Measurements from ENCODE around the gene CDC5L. TPM values are rescaled to one million over a fixed set of nuclear protein-coding genes. Genes with fewer than 3 reads are reported as not detected.

The CDC5L gene
- total and polyA plus RNA-seq, 3 donors from 2014 or later = 19.7 to 20.5 (median 20.3) TPM

GRCh38 chr6:44361947-44362346 lies 25.6 kb upstream of the CDC5L start:
- Histone ChIP-seq H3K9me3 (no peaks in the 10 kb centered on the region), H3K27me3 (no peaks in the 10 kb centered on the region), H3K27ac (no peak overlapping the region), H3K36me3 (ENCODE audit: low read depth, missing control alignments) (no peaks in the 10 kb centered on the region), H3K4me3 (no peak overlapping the region), H3K4me1 (no peaks in the 10 kb centered on the region)
- intact Hi-C loops (cut with DNase I; ENCODE audit: low total_unique reads) = no loop called here
- no peak for DNase-seq
- TF ChIP-seq, protein P1, sequence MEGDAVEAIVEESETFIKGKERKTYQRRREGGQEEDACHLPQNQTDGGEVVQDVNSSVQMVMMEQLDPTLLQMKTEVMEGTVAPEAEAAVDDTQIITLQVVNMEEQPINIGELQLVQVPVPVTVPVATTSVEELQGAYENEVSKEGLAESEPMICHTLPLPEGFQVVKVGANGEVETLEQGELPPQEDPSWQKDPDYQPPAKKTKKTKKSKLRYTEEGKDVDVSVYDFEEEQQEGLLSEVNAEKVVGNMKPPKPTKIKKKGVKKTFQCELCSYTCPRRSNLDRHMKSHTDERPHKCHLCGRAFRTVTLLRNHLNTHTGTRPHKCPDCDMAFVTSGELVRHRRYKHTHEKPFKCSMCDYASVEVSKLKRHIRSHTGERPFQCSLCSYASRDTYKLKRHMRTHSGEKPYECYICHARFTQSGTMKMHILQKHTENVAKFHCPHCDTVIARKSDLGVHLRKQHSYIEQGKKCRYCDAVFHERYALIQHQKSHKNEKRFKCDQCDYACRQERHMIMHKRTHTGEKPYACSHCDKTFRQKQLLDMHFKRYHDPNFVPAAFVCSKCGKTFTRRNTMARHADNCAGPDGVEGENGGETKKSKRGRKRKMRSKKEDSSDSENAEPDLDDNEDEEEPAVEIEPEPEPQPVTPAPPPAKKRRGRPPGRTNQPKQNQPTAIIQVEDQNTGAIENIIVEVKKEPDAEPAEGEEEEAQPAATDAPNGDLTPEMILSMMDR (IDR thresholded peaks at IDR 0.05) = no peak
- no peak for TF ChIP-seq POLR2A (IDR thresholded peaks at IDR 0.05)
- WGBS, 2 donors = 83% methylated on average over 6 of the region's 6 CpGs

GRCh38 chr6:44363377-44363926 lies 24.1 kb upstream of the CDC5L start:
- intact Hi-C loops (cut with DNase I; ENCODE audit: low total_unique reads) = no loop called here
- H3K4me3 ChIP-seq = no peak overlapping the region
- WGBS, 2 donors = 99% methylated on average over 3 of the region's 3 CpGs
- no peaks in the 10 kb centered on the region for H3K27me3 ChIP-seq
- H3K27ac ChIP-seq = no peak overlapping the region
- no peaks in the 10 kb centered on the region for H3K36me3 ChIP-seq (ENCODE audit: low read depth, missing control alignments)
- H3K9me3 ChIP-seq = no peaks in the 10 kb centered on the region
- no peak for DNase-seq
- no peaks in the 10 kb centered on the region for H3K4me1 ChIP-seq
- TF ChIP-seq, protein P1 (IDR thresholded peaks at IDR 0.05) = no peak
- TF ChIP-seq POLR2A (IDR thresholded peaks at IDR 0.05) = no peak

DNA sequence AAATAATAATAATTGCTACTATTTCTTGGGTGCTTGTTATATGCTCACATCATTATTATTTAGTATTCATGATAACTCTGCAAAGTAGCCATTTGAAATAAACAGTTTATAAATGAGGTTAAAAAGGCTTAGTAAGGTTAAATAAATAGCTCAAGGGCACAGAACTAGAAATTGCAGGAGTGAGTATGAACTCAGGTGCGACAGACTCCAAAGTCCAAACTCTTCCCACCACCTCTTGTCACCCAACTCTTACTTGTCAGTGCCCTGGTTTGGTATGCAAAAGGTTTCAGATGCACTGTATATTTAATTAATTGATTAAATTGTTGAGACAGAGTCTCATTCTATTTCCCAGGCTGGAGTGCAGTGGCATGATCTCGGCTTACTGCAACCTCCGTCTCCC lies 20.7 kb upstream of the CDC5L start:
- H3K4me1 ChIP-seq = no peaks in the 10 kb centered on the region
- H3K9me3 ChIP-seq = no peaks in the 10 kb centered on the region
- DNase-seq = no peak
- H3K27ac ChIP-seq = no peak overlapping the region
- no peaks in the 10 kb centered on the region for H3K36me3 ChIP-seq (ENCODE audit: low read depth, missing control alignments)
- TF ChIP-seq, protein P1 (IDR thresholded peaks at IDR 0.05) = no peak
- no peak for TF ChIP-seq POLR2A (IDR thresholded peaks at IDR 0.05)
- intact Hi-C loops (cut with DNase I; ENCODE audit: low total_unique reads) = no loop called here
- no peaks in the 10 kb centered on the region for H3K27me3 ChIP-seq
- H3K4me3 ChIP-seq = no peak overlapping the region
- WGBS, 2 donors = 87 to 95% methylated on average over 3 of the region's 3 CpGs

DNA sequence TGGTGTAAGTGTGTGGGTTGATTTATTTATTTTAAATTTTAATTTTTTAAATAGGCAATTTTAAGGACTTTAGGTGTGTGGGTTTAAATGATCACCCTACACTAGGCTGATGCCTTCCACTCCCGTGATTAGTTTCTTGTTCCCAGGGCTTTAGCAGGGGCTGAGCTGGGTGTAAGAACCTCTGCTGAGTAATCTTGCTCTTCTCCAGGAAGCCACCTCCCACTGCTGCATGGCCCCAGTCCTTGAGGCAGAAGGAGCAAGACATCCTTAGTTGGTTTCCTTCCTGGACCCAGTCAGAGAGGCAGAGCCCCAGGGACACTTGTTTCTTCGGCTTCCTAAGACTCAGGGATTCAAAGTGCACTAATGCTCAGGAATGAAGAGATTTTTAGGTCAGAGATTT lies 19.8 kb upstream of the CDC5L start:
- WGBS, 2 donors = 53 to 60% methylated on average over 2 of the region's 2 CpGs
- intact Hi-C loops (cut with DNase I; ENCODE audit: low total_unique reads) = no loop called here
- no peaks in the 10 kb centered on the region for H3K27me3 ChIP-seq
- no peak for DNase-seq
- no peaks in the 10 kb centered on the region for H3K4me1 ChIP-seq
- H3K36me3 ChIP-seq (ENCODE audit: low read depth, missing control alignments) = no peaks in the 10 kb centered on the region
- no peaks in the 10 kb centered on the region for H3K9me3 ChIP-seq
- H3K27ac ChIP-seq = no peak overlapping the region
- TF ChIP-seq, protein P1 (IDR thresholded peaks at IDR 0.05) = no peak
- no peak for TF ChIP-seq POLR2A (IDR thresholded peaks at IDR 0.05)
- H3K4me3 ChIP-seq = no peak overlapping the region

DNA sequence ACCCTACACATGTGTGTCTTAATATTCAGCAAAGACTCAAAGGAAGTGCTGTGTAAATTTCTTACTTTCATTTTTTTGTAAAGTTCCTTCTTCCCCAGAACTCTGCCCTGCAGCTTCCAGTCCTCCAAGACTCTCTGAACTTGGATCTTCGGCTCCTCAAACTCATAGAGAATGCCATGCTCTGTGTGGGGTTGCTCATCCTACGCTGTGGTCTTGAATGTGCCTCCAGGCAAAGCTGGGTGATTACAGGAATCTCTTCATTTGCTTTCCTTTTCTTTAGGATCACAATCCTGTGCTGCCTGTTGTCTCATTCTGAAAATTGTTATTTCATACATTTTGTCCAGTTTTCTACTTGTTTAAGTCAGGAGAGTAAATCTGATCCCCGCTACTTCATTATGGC lies 14.5 kb upstream of the CDC5L start:
- DNase-seq = no peak
- Histone ChIP-seq H3K9me3 (no peaks in the 10 kb centered on the region), H3K27ac (no peak overlapping the region), H3K4me1 (no peaks in the 10 kb centered on the region), H3K4me3 (no peak overlapping the region), H3K27me3 (no peaks in the 10 kb centered on the region), H3K36me3 (ENCODE audit: low read depth, missing control alignments) (no peaks in the 10 kb centered on the region)
- TF ChIP-seq POLR2A (IDR thresholded peaks at IDR 0.05) = no peak
- WGBS, 2 donors = 77 to 81% methylated on average over 3 of the region's 3 CpGs
- intact Hi-C loops (cut with DNase I; ENCODE audit: low total_unique reads) = no loop called here
